ENCODE results near the gene PIERCE2.
A peak's percentile ranks its signal among the peaks of the same experiment; 100 is the strongest.
"Not testable (repeated sequence)": the region's sequence is repeated elsewhere in the genome, so short reads cannot be mapped to it uniquely, and the experiment has no call there.

The PIERCE2 gene

DNA sequence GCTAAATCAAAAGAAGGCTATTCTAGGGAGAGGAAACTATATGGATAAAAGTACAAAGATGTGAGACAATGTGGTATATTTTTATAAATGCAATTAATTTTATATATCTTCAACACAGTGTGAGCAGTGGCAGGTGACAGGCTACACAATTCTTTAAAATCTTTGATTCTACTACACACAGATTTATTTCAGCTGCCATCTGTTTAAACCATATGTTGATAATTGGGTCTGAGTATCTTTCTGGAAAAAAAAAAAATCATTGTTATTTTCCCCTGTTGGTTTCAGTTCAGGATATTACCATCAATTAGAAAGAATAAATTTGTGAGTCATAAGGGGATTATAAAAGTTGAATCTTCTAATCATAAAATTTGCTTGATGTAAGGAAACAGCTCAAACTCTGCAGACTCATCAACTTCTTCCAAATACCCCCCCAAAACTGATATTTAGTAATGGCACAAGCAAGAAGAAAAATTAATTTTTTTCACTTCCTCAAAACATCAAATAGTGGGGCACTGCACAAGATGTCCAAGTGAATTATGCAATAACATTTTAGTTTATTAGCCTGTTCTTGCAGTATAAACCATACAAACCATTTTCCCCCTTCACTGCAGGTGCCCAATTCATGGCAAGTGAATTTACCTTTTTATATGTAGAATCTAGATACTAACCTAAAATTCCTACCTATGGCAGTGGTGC lies 12.0 kb downstream of the PIERCE2 start:
- no peak for FAIRE-seq
- DNase-seq (ENCODE audit: extremely low spot score, insufficient read length, low read depth): no peak

DNA sequence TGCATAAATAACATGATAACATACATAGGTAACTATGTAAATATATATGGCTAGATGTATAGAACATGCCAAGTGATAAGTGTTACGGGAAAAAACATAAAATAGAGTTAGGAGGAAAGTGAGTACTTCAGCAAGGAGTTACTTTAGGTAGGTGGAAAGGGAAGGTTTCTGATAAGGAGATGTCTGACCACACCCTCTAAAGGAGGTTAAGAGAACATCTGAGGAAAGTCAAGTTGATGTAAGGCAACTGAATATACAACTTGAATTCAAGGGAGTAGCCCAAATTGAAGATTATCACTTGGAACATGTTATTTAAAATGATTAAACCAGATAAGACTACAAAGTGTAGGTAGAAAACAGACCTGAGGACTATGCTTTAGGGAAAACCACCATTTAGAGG lies 13.8 kb downstream of the PIERCE2 start:
- FAIRE-seq (no peak), DNase-seq (ENCODE audit: extremely low spot score, insufficient read length, low read depth) (no peak)

DNA sequence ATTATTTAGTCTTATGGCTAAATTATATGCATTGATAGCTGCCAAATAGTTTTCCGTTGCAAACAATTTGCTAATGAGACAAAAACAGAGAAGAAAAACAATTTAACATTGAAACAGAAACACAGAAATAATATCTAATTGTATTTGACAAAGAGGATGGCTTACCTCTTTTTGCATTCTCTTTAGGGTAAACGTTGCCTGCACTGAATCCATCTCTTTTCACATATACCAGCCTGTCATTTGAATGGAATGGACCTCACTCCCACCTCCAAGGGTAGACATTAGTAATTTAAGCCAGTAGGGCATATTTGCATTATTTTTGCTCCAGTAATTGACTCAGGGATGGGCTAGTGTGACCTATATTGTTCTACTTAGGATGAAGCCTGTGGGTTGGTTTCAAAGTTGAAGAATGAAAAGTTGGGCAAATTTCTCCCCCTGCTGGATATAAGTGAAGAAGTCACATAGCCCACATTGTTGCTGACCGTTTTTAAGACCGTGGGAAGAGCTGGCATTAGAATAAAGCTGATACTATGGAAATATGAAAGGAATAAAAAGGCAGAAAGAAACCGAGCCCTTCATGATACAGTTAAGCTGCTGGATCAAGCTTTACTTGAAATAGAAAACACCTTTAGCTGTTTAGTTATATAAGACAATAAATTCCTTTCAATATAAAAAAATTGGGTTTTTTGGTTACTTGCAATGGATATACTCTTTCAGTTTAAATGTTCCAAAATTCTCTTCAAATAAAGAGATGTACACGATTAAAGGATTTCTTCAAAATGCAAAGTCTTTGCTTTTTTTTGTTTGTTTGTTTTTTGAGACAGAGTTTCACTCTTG lies 26.9 kb downstream of the PIERCE2 start:
- DNase-seq (ENCODE audit: extremely low spot score, insufficient read length, low read depth): peak; percentile 4
- FAIRE-seq: peak; percentile 79

DNA sequence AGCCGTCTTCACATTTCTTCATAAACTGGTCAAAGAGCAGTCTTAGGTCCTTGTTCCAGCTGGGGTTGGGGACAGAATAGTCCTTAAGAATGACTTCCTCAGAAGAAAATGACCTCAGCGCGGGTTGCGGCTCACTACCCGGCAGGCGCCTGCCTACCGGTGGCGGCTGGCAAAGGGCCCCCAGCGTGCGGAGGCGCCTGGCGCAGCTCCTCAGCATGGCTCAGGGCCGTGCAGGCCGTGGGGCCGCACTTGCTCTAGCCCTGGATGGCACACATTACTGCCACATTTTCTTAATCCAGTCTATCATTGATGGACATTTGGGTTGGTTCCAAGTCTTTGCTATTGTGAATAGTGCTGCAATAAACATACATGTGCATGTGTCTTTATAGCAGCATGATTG lies 34.8 kb downstream of the PIERCE2 start:
- FAIRE-seq; DNase-seq (ENCODE audit: extremely low spot score, insufficient read length, low read depth): not testable (repeated sequence)

DNA sequence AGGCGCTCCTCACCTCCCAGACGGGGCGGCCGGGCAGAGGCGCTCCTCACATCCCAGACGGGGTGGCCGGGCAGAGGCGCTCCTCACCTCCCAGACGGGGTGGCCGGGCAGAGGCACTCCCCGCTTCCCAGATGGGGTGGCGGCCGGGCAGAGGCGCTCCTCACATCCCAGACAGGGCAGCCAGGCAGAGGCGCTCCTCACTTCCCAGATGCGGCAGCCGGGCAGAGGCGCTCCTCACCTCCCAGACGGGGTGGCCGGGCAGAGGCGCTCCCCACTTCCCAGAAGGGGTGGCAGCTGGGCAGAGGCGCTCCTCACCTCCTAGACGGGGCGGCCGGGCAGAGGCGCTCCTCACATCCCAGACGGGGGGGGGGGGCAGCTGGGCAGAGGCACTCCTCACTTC lies 37.6 kb downstream of the PIERCE2 start:
- DNase-seq (ENCODE audit: extremely low spot score, insufficient read length, low read depth); FAIRE-seq: not testable (repeated sequence)

DNA sequence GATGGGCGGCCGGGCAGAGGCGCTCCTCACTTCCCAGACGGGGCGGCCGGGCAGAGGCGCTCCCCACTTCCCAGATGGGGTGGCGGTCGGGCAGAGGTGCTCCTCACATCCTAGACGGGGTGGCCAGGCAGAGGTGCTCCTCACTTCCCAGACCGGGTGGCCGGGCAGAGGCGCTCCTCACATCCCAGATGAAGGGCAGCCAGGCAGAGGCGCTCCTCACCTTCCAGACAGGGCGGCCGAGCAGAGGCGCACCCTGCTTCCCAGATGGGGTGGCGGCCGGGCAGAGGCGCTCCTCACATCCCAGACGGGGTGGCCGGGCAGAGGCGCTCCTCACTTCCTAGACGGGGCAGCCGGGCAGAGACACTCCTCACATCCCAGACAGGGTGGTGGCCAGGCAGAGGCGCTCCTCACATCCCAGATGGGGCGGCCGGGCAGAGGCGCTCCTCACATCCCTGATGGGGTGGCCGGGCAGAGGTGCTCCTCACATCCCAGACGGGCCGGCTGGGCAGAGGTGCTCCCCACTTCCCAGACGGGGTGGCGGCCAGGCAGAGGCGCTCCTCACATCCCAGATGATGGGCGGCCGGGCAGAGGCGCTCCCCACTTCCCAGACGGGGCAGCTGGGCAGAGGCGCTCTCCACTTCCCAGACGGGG lies 38.2 kb downstream of the PIERCE2 start:
- DNase-seq (ENCODE audit: extremely low spot score, insufficient read length, low read depth); FAIRE-seq: not testable (repeated sequence)

DNA sequence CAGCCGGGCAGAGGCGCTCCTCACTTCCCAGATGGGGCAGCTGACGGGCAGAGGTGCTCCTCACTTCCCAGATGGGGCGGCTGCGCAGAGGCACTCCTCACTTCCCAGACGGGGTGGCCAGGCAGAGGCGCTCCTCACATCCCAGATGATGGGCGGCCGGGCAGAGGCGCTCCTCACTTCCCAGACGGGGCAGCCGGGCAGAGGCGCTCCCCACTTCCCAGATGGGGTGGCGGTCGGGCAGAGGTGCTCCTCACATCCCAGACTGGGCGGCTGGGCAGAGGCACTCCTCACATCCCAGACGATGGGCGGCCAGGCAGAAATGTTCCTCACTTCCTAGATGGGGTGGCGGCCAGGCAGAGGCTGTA lies 38.7 kb downstream of the PIERCE2 start:
- FAIRE-seq; DNase-seq (ENCODE audit: extremely low spot score, insufficient read length, low read depth): not testable (repeated sequence)

DNA sequence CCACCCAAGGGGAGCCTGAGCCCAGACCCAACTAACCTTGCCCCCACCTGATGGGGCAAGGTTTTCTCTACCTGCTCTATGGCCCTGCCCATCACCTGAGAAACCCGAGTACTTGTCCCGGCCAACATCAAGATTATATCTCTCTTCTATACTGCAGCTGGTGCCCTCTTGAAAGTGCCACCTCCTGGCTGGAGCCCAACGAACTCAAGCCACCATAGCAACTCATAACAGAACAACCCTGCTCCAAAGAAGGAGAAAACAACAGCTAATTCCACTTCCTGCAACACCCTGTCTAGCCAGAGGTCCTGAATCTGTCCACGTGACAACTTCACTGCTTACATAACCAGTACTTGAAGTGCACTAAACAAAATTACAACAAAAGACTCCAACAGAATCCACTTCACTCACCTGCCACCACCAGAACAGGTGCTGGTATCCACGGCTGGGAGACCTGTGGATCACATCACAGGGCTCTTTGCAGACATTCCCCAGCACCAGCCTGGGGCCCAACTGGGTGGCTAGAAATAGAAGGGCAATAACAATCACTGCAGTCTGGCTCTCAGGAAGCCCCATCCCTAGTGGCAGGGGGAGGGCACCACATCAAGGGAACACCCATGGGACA lies 49.2 kb downstream of the PIERCE2 start:
- DNase-seq (ENCODE audit: extremely low spot score, insufficient read length, low read depth): no peak
- no peak for FAIRE-seq

DNA sequence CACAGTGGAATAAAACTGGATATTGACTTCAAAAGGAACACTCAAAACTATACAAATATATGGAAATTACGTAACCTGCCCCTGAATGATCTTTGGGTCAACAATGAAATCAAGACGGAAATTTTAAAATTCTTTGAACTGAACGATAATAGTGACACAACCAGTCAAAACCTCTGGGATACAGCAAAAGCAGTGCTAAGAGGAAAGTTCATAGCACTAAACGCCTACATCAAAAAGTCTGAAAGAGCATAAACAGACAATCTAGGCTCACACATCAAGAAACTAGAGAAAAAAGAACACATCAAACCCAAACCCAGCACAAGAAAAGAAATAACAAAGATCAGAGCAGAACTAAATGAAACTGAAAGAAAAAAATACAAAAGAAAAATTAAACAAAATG lies 53.2 kb downstream of the PIERCE2 start:
- DNase-seq (ENCODE audit: extremely low spot score, insufficient read length, low read depth) (no peak), FAIRE-seq (no peak)

DNA sequence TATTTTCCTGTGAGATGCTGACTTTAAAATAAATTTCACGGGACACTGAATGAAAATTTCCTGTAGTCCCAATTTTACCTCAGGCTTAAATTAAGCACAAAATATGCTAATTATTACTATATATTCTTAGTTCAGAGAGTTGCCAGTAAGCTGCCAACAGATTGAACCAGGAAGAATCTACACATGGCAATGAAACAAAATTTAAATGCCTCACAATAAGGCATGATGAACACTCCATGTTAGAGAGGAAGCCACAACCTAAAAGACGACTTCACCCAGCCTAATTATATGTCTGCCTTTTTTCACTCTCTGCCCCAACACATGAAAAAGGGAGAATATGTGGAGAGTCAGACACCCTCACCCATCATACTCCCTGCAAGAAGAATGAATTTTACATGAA lies 60.0 kb downstream of the PIERCE2 start:
- DNase-seq (ENCODE audit: extremely low spot score, insufficient read length, low read depth) (no peak), FAIRE-seq (no peak)

Data from GM18507 (cell line).